Fibroblast of lung (primary cell): ENCODE measurements around the gene WASF3.

Experiments used
- CTCF ChIP-seq, 2 donors: IDR thresholded peaks in 1 of 2; conservative IDR thresholded peaks in 1 of 2; 1 replicate in 1 of 2; 2 replicates in 1 of 2; pipeline ENCODE4 v1.5.1; 2011 to 2012; ENCODE audit warnings: low read length in 2 of 2, control low read depth in 1 of 2, inconsistent platforms in 1 of 2, low read depth in 1 of 2, mild to moderate bottlenecking in 1 of 2
- EZH2 ChIP-seq: IDR thresholded peaks from 2 replicates; pipeline ENCODE4 v1.5.1; 2012; ENCODE audit warnings: low read length, control low read depth, mild to moderate bottlenecking; ENCODE audit errors: missing control alignments

- TF ChIP-seq CTCF (conservative IDR thresholded peaks at IDR 0.05 in 1 of 2, IDR thresholded peaks at IDR 0.05 in 1 of 2; ENCODE audit: low read depth in 1 of 2, low read length in 2 of 2) (no peak), EZH2 (no peak)
These were observed 160.7 kb downstream of the WASF3 start for GRCh38 chr13:26718146-26718545.
